Esophagus muscularis mucosa (tissue), 3 donors: Measurements from ENCODE around the gene ACLY.

Source experiments
- CTCF ChIP-seq, 3 experiments: fragments of 200-600 bp in 2 of 3; fragments of 450-650 bp in 1 of 3; sonication (generic) in 2 of 3; IDR thresholded peaks; one replicate each; pipeline ENCODE4 v1.5.1; 2017 to 2019; ENCODE audit warnings: antibody characterized with exemption in 3 of 3, mild to moderate bottlenecking in 2 of 3, moderate library complexity in 1 of 3
- POLR2A ChIP-seq: fragments of 450-650 bp; IDR thresholded peaks from one replicate; pipeline ENCODE4 v1.6.1; 2017; ENCODE audit warnings: antibody characterized with exemption, moderate library complexity, mild to moderate bottlenecking, low read depth

- TF ChIP-seq POLR2A (no peak), CTCF (IDR thresholded peaks at IDR 0.05) (no peak)
Measured at GRCh38 chr17:41880130-41880529, 38.6 kb downstream of the ACLY start.
